KMS-11 (cell line): Measurements from ENCODE around the gene NKAP.

Experiments used
- H2AFZ ChIP-seq: fragments of 200-600 bp; sonication (generic); 2 replicates; pipeline ENCODE4 v1.6.1; 2016; ENCODE audit warnings: antibody characterized with exemption, mixed run types, low read depth
- H3K27ac ChIP-seq: fragments of 200-600 bp; sonication (generic); 2 replicates; pipeline ENCODE4 v1.6.1; 2016; ENCODE audit warnings: mild to moderate bottlenecking, mixed run types
- H3K27me3 ChIP-seq: fragments of 200-600 bp; sonication (generic); 2 replicates; pipeline ENCODE4 v1.6.1; 2017; ENCODE audit warnings: mild to moderate bottlenecking, low read depth, mixed run types, moderate library complexity; ENCODE audit not compliant: insufficient read depth
- H3K36me3 ChIP-seq: fragments of 200-600 bp; sonication (generic); 2 replicates; pipeline ENCODE4 v1.6.1; 2017; ENCODE audit warnings: mild to moderate bottlenecking, mixed run types; ENCODE audit not compliant: insufficient read depth
- H3K4me1 ChIP-seq: fragments of 200-600 bp; sonication (generic); 2 replicates; pipeline ENCODE4 v1.6.1; 2016; ENCODE audit warnings: mild to moderate bottlenecking, low read depth, mixed run types; ENCODE audit not compliant: poor library complexity, severe bottlenecking
- H3K4me2 ChIP-seq: fragments of 200-600 bp; sonication (generic); 2 replicates; pipeline ENCODE4 v1.7.0; 2016; ENCODE audit warnings: mild to moderate bottlenecking, mixed run types
- H3K4me3 ChIP-seq: fragments of 200-600 bp; sonication (generic); IDR thresholded peaks from 2 replicates; pipeline ENCODE4 v1.6.1; 2017; ENCODE audit warnings: low read depth, low read length, mixed read lengths; ENCODE audit not compliant: insufficient read depth
- H3K79me2 ChIP-seq: fragments of 200-600 bp; sonication (generic); 2 replicates; pipeline ENCODE4 v1.6.1; 2016; ENCODE audit warnings: low read depth, mixed run types; ENCODE audit not compliant: insufficient read depth
- H3K9ac ChIP-seq: fragments of 200-600 bp; sonication (generic); 2 replicates; pipeline ENCODE4 v1.6.1; 2016; ENCODE audit warnings: mild to moderate bottlenecking, mixed run types
- H4K20me1 ChIP-seq: fragments of 200-600 bp; sonication (generic); 2 replicates; pipeline ENCODE4 v1.6.1; 2016; ENCODE audit warnings: mild to moderate bottlenecking, mixed run types; ENCODE audit not compliant: insufficient read depth
- TF ChIP-seq, protein P1 (sequence below): fragments of 200-600 bp; sonication (generic); conservative IDR thresholded peaks from 2 replicates; pipeline ENCODE4 v1.6.1; 2017; ENCODE audit warnings: low read depth, mild to moderate bottlenecking, antibody characterized with exemption, low read length, moderate library complexity, mixed read lengths

NKAP gene

GRCh38 chrX:119919835-119920585 is 23.5 kb downstream of the NKAP start:
- Histone ChIP-seq H3K79me2 (no peaks in the 10 kb centered on the region), H3K4me2 (no peak overlapping the region), H3K36me3 (no peaks in the 10 kb centered on the region), H2AFZ (no peak overlapping the region), H3K4me1 (no peaks in the 10 kb centered on the region), H3K27ac (no peak overlapping the region), H4K20me1 (no peaks in the 10 kb centered on the region), H3K4me3 (no peak overlapping the region), H3K27me3 (no peaks in the 10 kb centered on the region), H3K9ac (no peak overlapping the region)
- TF ChIP-seq, protein P1, sequence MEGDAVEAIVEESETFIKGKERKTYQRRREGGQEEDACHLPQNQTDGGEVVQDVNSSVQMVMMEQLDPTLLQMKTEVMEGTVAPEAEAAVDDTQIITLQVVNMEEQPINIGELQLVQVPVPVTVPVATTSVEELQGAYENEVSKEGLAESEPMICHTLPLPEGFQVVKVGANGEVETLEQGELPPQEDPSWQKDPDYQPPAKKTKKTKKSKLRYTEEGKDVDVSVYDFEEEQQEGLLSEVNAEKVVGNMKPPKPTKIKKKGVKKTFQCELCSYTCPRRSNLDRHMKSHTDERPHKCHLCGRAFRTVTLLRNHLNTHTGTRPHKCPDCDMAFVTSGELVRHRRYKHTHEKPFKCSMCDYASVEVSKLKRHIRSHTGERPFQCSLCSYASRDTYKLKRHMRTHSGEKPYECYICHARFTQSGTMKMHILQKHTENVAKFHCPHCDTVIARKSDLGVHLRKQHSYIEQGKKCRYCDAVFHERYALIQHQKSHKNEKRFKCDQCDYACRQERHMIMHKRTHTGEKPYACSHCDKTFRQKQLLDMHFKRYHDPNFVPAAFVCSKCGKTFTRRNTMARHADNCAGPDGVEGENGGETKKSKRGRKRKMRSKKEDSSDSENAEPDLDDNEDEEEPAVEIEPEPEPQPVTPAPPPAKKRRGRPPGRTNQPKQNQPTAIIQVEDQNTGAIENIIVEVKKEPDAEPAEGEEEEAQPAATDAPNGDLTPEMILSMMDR: no peak

DNA sequence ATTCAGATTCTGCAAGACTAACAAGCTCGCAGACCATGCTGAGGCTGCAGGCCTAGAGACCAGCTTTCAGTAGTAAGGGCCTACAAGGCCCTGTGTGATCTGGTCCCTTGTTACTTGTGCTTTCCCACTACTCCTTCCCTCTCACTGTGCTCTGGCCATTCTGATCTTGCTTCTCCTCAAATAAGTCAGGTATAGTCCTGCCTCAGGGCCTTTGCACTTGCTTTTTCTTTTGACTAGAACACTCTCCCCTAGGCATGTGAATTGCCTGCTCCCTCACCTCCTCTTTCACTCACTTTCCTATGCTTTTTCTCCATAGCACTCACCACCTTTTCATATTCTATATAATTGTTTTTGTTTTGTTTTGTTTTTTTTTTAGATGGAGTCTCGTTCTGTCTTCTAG is 25.7 kb downstream of the NKAP start:
- H4K20me1 ChIP-seq: no peaks in the 10 kb centered on the region
- no peaks in the 10 kb centered on the region for H3K79me2 ChIP-seq

DNA sequence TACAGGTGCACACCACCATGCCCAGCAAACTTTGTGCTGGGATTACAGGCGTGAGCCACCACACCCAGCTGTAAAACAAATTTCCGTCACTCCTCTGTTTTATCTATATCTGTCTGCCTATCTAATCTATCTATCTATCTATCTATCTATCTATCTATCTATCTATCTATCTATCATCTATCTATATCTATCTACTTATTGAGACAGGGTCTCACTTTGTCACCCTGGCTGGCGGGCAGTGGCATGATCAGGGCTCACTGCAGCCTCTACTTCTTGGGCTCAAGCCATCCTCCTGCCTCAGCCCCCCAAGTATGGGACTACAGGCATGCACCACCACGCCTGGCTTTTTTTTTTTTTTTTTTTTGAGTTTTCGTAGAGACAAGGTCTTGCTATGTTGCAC is 27.2 kb downstream of the NKAP start:
- TF ChIP-seq, protein P1: no peak
- Histone ChIP-seq H3K27ac (no peak overlapping the region), H3K9ac (no peak overlapping the region), H3K4me3 (no peak overlapping the region), H2AFZ (no peak overlapping the region), H3K4me2 (no peak overlapping the region), H3K27me3 (no peaks in the 10 kb centered on the region), H3K36me3 (no peaks in the 10 kb centered on the region), H4K20me1 (no peaks in the 10 kb centered on the region), H3K79me2 (no peaks in the 10 kb centered on the region), H3K4me1 (no peaks in the 10 kb centered on the region)

More for the DNA sequence above, 25.7 kb downstream of the NKAP start:
- Histone ChIP-seq H3K9ac (no peak overlapping the region), H3K27me3 (no peaks in the 10 kb centered on the region), H3K4me1 (no peaks in the 10 kb centered on the region), H3K36me3 (no peaks in the 10 kb centered on the region), H3K27ac (no peak overlapping the region), H3K4me3 (no peak overlapping the region), H3K4me2 (no peak overlapping the region), H2AFZ (no peak overlapping the region)
- TF ChIP-seq, protein P1: no peak

DNA sequence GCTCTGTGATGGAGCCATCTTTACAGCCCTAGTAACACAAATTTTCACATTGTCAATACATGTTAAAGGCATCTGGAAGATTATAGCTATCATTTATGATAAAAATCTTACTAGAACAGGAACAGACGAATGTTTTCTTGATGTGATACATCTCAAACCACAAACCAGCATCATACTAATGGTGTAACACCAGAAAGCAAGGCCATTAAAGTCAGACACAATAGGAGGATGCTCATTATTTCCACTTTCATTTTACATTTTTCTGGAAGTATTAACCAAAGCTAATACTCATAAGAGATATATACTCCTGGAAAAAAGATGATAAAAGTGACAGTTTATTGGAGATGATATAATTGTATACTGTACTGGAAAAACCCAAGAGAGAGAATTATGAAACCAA is 42.6 kb downstream of the NKAP start:
- H3K4me1 ChIP-seq: no peaks in the 10 kb centered on the region
- H3K9ac ChIP-seq: no peak overlapping the region
- no peaks in the 10 kb centered on the region for H3K27me3 ChIP-seq
- H3K36me3 ChIP-seq: no peaks in the 10 kb centered on the region
- H3K4me3 ChIP-seq: no peak overlapping the region
- TF ChIP-seq, protein P1: no peak
- no peak overlapping the region for H3K27ac ChIP-seq
- H3K4me2 ChIP-seq: no peak overlapping the region
- no peaks in the 10 kb centered on the region for H4K20me1 ChIP-seq
- H2AFZ ChIP-seq: no peak overlapping the region
- H3K79me2 ChIP-seq: no peaks in the 10 kb centered on the region
